Ovary (tissue), 3 donors: Measurements from ENCODE around the gene BAIAP3.

Source experiments
- CTCF ChIP-seq, 3 donors: fragments of 450-650 bp in 2 of 3; fragments of 200-600 bp in 1 of 3; IDR thresholded peaks; one replicate each; pipeline versions ENCODE4 v1.5.1 to v1.8.0; 2016 to 2022; ENCODE audit warnings: antibody characterized with exemption in 3 of 3, mild to moderate bottlenecking in 1 of 3
- EP300 ChIP-seq: sonication (generic); formaldehyde crosslinking; IDR thresholded peaks from one replicate; pipeline ENCODE4 v1.6.1; 2017; ENCODE audit warnings: antibody characterized with exemption
- POLR2A ChIP-seq: fragments of 450-650 bp; IDR thresholded peaks from one replicate; pipeline ENCODE4 v1.6.1; 2017; ENCODE audit warnings: antibody characterized with exemption, mild to moderate bottlenecking, moderate library complexity
- donor health status: DM: no; HTN: no; CAD: no.

DNA sequence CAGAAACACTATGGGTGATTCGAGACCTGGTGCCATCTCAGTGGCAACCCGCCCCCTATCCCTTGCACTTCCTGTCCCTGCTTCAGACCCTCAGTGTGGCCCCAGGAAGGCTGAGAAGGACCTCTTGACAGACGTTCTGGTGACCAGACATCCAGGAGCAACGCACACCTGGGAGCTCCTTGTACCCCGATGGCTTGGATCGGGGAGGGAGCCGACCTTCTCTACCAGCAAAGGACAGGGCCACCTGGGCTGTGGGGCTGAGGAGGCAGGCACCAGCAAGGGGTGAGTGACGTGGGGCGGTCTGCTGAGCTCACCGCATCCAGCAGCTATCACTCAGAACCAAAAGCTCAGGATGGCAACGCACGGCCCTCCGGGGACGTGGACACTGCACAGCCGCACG is 53.9 kb downstream of the BAIAP3 start:
- TF ChIP-seq POLR2A (no peak), CTCF (IDR thresholded peaks at IDR 0.05) (no peak), EP300 (no peak)
